Measurements from ENCODE around the gene GARRE1.

The GARRE1 gene

GRCh38 chr19:34261334-34262109 is 7.2 kb downstream of the GARRE1 start (continued):
- no peak for TF ChIP-seq CREB5 (CRISPR knock-in tag; IDR thresholded peaks at IDR 0.05; ENCODE audit: low read depth)
- no peak for TF ChIP-seq CSRNP3 (CRISPR knock-in tag; IDR thresholded peaks at IDR 0.05)

- ATAC-seq: no peak
- TF ChIP-seq SNAI2 (CRISPR knock-in tag; IDR thresholded peaks at IDR 0.05): no peak
- no peak for TF ChIP-seq ZNF8 (CRISPR knock-in tag; IDR thresholded peaks at IDR 0.05)
- no peak for TF ChIP-seq CSDC2 (CRISPR knock-in tag; IDR thresholded peaks at IDR 0.05)
- no peak for TF ChIP-seq ESRRG (CRISPR knock-in tag; IDR thresholded peaks at IDR 0.05)
- TF ChIP-seq RARB (CRISPR knock-in tag; IDR thresholded peaks at IDR 0.05): no peak
- TF ChIP-seq CREB5 (CRISPR knock-in tag; IDR thresholded peaks at IDR 0.05; ENCODE audit: low read depth): no peak
- no peak for TF ChIP-seq PATZ1 (CRISPR knock-in tag; IDR thresholded peaks at IDR 0.05; ENCODE audit: borderline replicate concordance)
- TF ChIP-seq BACH2 (CRISPR knock-in tag; IDR thresholded peaks at IDR 0.05; ENCODE audit: borderline replicate concordance): no peak
- no peak for TF ChIP-seq CSRNP3 (CRISPR knock-in tag; IDR thresholded peaks at IDR 0.05)
- TF ChIP-seq ZFP3 (CRISPR knock-in tag; IDR thresholded peaks at IDR 0.05): no peak
Observed at GRCh38 chr19:34263745-34264237, 9.4 kb downstream of the GARRE1 start.

GRCh38 chr19:34265221-34265650 is 10.9 kb downstream of the GARRE1 start:
- no peak for ATAC-seq
- TF ChIP-seq PATZ1 (CRISPR knock-in tag; IDR thresholded peaks at IDR 0.05; ENCODE audit: borderline replicate concordance): no peak
- TF ChIP-seq POU6F1 (CRISPR knock-in tag; IDR thresholded peaks at IDR 0.05; ENCODE audit: borderline replicate concordance, low read depth): no peak
- no peak for TF ChIP-seq ZNF565 (CRISPR knock-in tag; conservative IDR thresholded peaks at IDR 0.05; ENCODE audit: low read depth)
- no peak for TF ChIP-seq ZFP3 (CRISPR knock-in tag; IDR thresholded peaks at IDR 0.05)
- TF ChIP-seq ARNTL (CRISPR knock-in tag; IDR thresholded peaks at IDR 0.05; ENCODE audit: borderline replicate concordance, low read depth): no peak
- no peak for TF ChIP-seq RARB (CRISPR knock-in tag; IDR thresholded peaks at IDR 0.05)
- TF ChIP-seq ZNF8 (CRISPR knock-in tag; IDR thresholded peaks at IDR 0.05): no peak
- TF ChIP-seq PPARA (CRISPR knock-in tag; IDR thresholded peaks at IDR 0.05; ENCODE audit: borderline replicate concordance): no peak
- TF ChIP-seq TSHZ2 (CRISPR knock-in tag; IDR thresholded peaks at IDR 0.05): no peak
- no peak for TF ChIP-seq BACH2 (CRISPR knock-in tag; IDR thresholded peaks at IDR 0.05; ENCODE audit: borderline replicate concordance)
- no peak for TF ChIP-seq SNAI2 (CRISPR knock-in tag; IDR thresholded peaks at IDR 0.05)
- no peak for TF ChIP-seq CSDC2 (CRISPR knock-in tag; IDR thresholded peaks at IDR 0.05)

Measured in SK-N-SH treated with all-trans-retinoic acid at 6 μM for 48 hours (cell line).